Testis (tissue), 2 donors: ENCODE results near the gene ROR2.

Source experiments
- POLR2A ChIP-seq: fragments of 450-650 bp; IDR thresholded peaks from one replicate; pipeline ENCODE4 v1.6.1; 2017; ENCODE audit warnings: antibody characterized with exemption, mild to moderate bottlenecking, moderate library complexity
- TF ChIP-seq, protein P1 (sequence below), 3 experiments: fragments of 450-650 bp in 2 of 3; fragments of 200-600 bp in 1 of 3; sonication (generic) in 1 of 3; IDR thresholded peaks; one replicate each; pipeline ENCODE4 v1.5.1; 2016 to 2019; ENCODE audit warnings: antibody characterized with exemption in 3 of 3, mild to moderate bottlenecking in 2 of 3, moderate library complexity in 1 of 3

DNA sequence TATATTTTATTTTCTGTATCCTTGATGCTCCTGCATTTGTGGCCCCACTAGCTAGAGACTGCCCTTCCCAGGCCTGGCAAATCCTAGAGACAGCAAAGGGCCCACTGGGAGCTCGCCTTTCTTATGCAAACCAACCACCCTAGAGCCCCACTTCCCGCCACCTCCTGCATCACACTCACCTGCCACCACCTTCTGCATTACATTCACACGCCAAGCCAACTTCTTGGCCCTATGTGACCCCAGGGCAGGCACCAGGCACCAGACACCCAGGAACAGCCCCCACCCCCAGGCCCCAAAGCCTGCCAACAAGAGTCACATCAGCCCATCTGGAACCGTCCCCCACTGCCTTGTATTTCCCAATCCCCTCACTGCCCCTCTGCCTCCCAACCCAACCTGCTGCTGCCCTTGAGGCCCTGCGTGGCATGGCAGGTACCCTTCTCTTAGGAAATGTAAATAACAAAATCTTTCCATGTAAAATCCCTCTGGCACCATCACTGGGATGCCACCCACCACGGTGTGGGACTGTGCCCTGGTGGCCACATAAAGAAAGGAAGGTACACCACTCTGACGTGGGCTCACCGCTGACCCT lies 22.0 kb downstream of the ROR2 start:
- TF ChIP-seq POLR2A, result no peak
- TF ChIP-seq, protein P1, sequence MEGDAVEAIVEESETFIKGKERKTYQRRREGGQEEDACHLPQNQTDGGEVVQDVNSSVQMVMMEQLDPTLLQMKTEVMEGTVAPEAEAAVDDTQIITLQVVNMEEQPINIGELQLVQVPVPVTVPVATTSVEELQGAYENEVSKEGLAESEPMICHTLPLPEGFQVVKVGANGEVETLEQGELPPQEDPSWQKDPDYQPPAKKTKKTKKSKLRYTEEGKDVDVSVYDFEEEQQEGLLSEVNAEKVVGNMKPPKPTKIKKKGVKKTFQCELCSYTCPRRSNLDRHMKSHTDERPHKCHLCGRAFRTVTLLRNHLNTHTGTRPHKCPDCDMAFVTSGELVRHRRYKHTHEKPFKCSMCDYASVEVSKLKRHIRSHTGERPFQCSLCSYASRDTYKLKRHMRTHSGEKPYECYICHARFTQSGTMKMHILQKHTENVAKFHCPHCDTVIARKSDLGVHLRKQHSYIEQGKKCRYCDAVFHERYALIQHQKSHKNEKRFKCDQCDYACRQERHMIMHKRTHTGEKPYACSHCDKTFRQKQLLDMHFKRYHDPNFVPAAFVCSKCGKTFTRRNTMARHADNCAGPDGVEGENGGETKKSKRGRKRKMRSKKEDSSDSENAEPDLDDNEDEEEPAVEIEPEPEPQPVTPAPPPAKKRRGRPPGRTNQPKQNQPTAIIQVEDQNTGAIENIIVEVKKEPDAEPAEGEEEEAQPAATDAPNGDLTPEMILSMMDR (IDR thresholded peaks at IDR 0.05), result no peak
